T-cell (primary cell): ENCODE results near the gene CD14. TPM values are rescaled to one million over a fixed set of nuclear protein-coding genes. Genes with fewer than 3 reads are reported as not detected.
"Not testable (repeated sequence)": the region's sequence is repeated elsewhere in the genome, so short reads cannot be mapped to it uniquely, and the experiment has no call there.

ENCODE experiments used
- ATAC-seq, 4 experiments: fragments of 200-7000 bp in 3 of 4; fragments of 150-1000 bp in 1 of 4; cut with Tn5 transposase; replicated peaks in 1 of 4; 1 replicate in 3 of 4; 2 replicates in 1 of 4; pipeline ENCODE4 v1.10.0; 2021; ENCODE audit warnings: moderate library complexity in 3 of 4, mild to moderate bottlenecking in 2 of 4, moderate number of reproducible peaks in 1 of 4
- CTCF ChIA-PET, 2 donors: fragments of 300-600 bp; sonication (Branson Sonifier 250); formaldehyde crosslinking; loops; one replicate each; lab custom pipeline; 2022; ENCODE audit warnings: antibody characterized with exemption in 2 of 2; lab: Charles Lee
- POLR2A ChIA-PET, 2 donors: fragments of 300-600 bp; sonication (Branson Sonifier 250); formaldehyde crosslinking; loops; one replicate each; lab custom pipeline; 2022; ENCODE audit warnings: antibody characterized with exemption in 2 of 2; lab: Charles Lee
- DNase-seq, 35 experiments: peaks; one replicate each; pipeline versions ENCODE4 v3.0.0 to v3.0.0-alpha.2; 2013 to 2023
- H3K27ac ChIP-seq: one replicate; pipeline ENCODE4 v1.5.1; 2013; ENCODE audit warnings: low read length
- H3K27me3 ChIP-seq, 2 experiments: replicated peaks in 1 of 2; 1 replicate in 1 of 2; 2 replicates in 1 of 2; pipeline versions ENCODE4 v1.6.1 to v1.7.0; 2013; ENCODE audit warnings: low read length in 1 of 2, mixed read lengths in 1 of 2; ENCODE audit not compliant: control insufficient read depth in 2 of 2, insufficient read depth in 2 of 2; ENCODE audit errors: extremely low read depth in 1 of 2
- H3K36me3 ChIP-seq, 2 donors: 1 replicate in 1 of 2; 2 replicates in 1 of 2; pipeline versions ENCODE4 v1.6.1 to v1.7.0; 2013; ENCODE audit warnings: low read length in 1 of 2; ENCODE audit not compliant: control insufficient read depth in 2 of 2, insufficient read depth in 1 of 2; ENCODE audit errors: extremely low read depth in 1 of 2
- H3K4me1 ChIP-seq, 2 experiments: 1 replicate in 1 of 2; 2 replicates in 1 of 2; pipeline versions ENCODE4 v1.6.1 to v1.7.0; 2013; ENCODE audit warnings: low read length in 2 of 2, mixed read lengths in 1 of 2; ENCODE audit not compliant: insufficient read depth in 2 of 2, control insufficient read depth in 1 of 2; ENCODE audit errors: extremely low read depth in 1 of 2
- H3K4me3 ChIP-seq, 2 donors: 1 replicate in 1 of 2; 2 replicates in 1 of 2; pipeline versions ENCODE4 v1.5.1 to v1.7.0; 2013; ENCODE audit warnings: mild to moderate bottlenecking in 2 of 2, low read length in 1 of 2, moderate library complexity in 1 of 2; ENCODE audit not compliant: control insufficient read depth in 1 of 2; ENCODE audit errors: extremely low read depth in 1 of 2
- H3K9me3 ChIP-seq: 2 replicates; pipeline ENCODE4 v1.7.0; 2013
- H3K27ac Mint-ChIP-seq, 2 donors: one replicate each; pipeline ENCODE4 v1.8.0; 2020 to 2021; ENCODE audit warnings: mild to moderate bottlenecking in 2 of 2, mixed read lengths in 2 of 2
- H3K27me3 Mint-ChIP-seq, 2 donors: one replicate each; pipeline ENCODE4 v1.8.0; 2021 to 2022; ENCODE audit warnings: mixed read lengths in 2 of 2
- H3K36me3 Mint-ChIP-seq: one replicate; pipeline ENCODE4 v1.8.0; 2021; ENCODE audit warnings: mixed read lengths
- H3K4me1 Mint-ChIP-seq, 3 donors: one replicate each; pipeline ENCODE4 v1.8.0; 2020 to 2022; ENCODE audit warnings: mixed read lengths in 3 of 3, mild to moderate bottlenecking in 1 of 3
- H3K4me3 Mint-ChIP-seq, 3 donors: one replicate each; pipeline ENCODE4 v1.8.0; 2020 to 2022; ENCODE audit warnings: mild to moderate bottlenecking in 3 of 3, mixed read lengths in 3 of 3, moderate library complexity in 3 of 3
- H3K9me3 Mint-ChIP-seq, 3 donors: one replicate each; pipeline ENCODE4 v1.8.0; 2020 to 2022; ENCODE audit warnings: mixed read lengths in 3 of 3
- WGBS: methylation state at CpG from one replicate; pipeline ENCODE4 v1.1.5; 2013; ENCODE audit warnings: missing lambda C conversion rate; ENCODE audit not compliant: insufficient coverage; 5-methylcytosine and 5-hydroxymethylcytosine counted together
- total RNA-seq, 35 experiments: library from RNA in 6 of 35; stranded (reverse) in 6 of 35; fragments of 120-200 nt in 1 of 35; gene quantifications; one replicate each; pipeline versions ENCODE4 v1.2.1 to v1.2.4 and lab custom pipeline; 2013 to 2026

CD14 gene
- total RNA-seq, 5 donors from 2014 or later (not counting 1 experiment from before 2014, with no cell fraction given): 0.70 to 1.8 (median 1.3) TPM

GRCh38 chr5:140672455-140673186, 39.6 kb upstream of the CD14 start:
- H3K27me3 ChIP-seq: no peaks in the 10 kb centered on the region
- no peaks in the 10 kb centered on the region for H3K9me3 Mint-ChIP-seq
- DNase-seq (peak in 2 of 35 experiments; percentile 14 to 16), ATAC-seq (peak in 1 of 4 experiments; percentile 67)
- H3K4me3 ChIP-seq: no peak overlapping the region
- peaks cover 14 to 87% of the 10 kb centered on the region in 2 donors for H3K36me3 ChIP-seq
- H3K27me3 Mint-ChIP-seq: no peaks in the 10 kb centered on the region
- CTCF ChIA-PET: no interaction called here
- no peak overlapping the region for H3K4me3 Mint-ChIP-seq
- H3K9me3 ChIP-seq: no peaks in the 10 kb centered on the region
- no peaks in the 10 kb centered on the region for H3K4me1 ChIP-seq
- H3K36me3 Mint-ChIP-seq: peaks cover 62% of the 10 kb centered on the region
- POLR2A ChIA-PET: interaction anchor here in 1 of 2 donors (0.8 kb wide), 1 partner anchor 8 kb away, joined by 4 read pairs; no protein-coding TSS in a partner anchor
- WGBS: 97% methylated on average over 62 of the region's 70 CpGs
- no peak overlapping the region for H3K27ac Mint-ChIP-seq
- no peak overlapping the region for H3K27ac ChIP-seq
- H3K4me1 Mint-ChIP-seq: peaks cover 6 to 7% (median 7%) of the 10 kb centered on the region in 3 donors

- no peak overlapping the region for H3K27ac ChIP-seq
- CTCF ChIA-PET: no interaction called here
Observed at GRCh38 chr5:140671472-140672125, 38.6 kb upstream of the CD14 start.

GRCh38 chr5:140671035-140671434, 38.1 kb upstream of the CD14 start:
- no CpG with 5 or more reads among the region's 4 CpGs for WGBS
- H3K4me3 ChIP-seq, CTCF ChIA-PET, H3K27ac ChIP-seq, H3K9me3 ChIP-seq, H3K4me3 Mint-ChIP-seq, H3K9me3 Mint-ChIP-seq, H3K27me3 ChIP-seq, ATAC-seq, DNase-seq, H3K27me3 Mint-ChIP-seq, H3K4me1 ChIP-seq, H3K27ac Mint-ChIP-seq: not testable (repeated sequence)
- H3K4me1 Mint-ChIP-seq: peaks cover 21 to 22% (median 21%) of the 10 kb centered on the region in 3 donors
- POLR2A ChIA-PET: interaction anchor here in 1 of 2 donors (0.5 kb wide), 1 partner anchor 8 kb away, joined by 3 read pairs; no protein-coding TSS in a partner anchor
- peaks cover 14 to 78% of the 10 kb centered on the region in 2 donors for H3K36me3 ChIP-seq
- peaks cover 54% of the 10 kb centered on the region for H3K36me3 Mint-ChIP-seq

More at GRCh38 chr5:140671472-140672125, 38.6 kb upstream of the CD14 start:
- POLR2A ChIA-PET: interaction anchor here in 1 of 2 donors (0.8 kb wide), 1 partner anchor 9 kb away, joined by 4 read pairs; no protein-coding TSS in a partner anchor
- Histone ChIP-seq H3K36me3 (peaks cover 14 to 84% of the 10 kb centered on the region in 2 donors), H3K4me1 (peaks cover 0 to 2% of the 10 kb centered on the region in 2 experiments), H3K27me3 (no peaks in the 10 kb centered on the region), H3K4me3 (no peak overlapping the region), H3K9me3 (no peaks in the 10 kb centered on the region)
- DNase-seq (no peak), ATAC-seq (no peak)
- Mint-ChIP-seq H3K27me3 (no peaks in the 10 kb centered on the region), H3K9me3 (no peaks in the 10 kb centered on the region), H3K27ac (no peak overlapping the region), H3K36me3 (peaks cover 59% of the 10 kb centered on the region), H3K4me3 (no peak overlapping the region), H3K4me1 (peaks cover 16 to 17% (median 17%) of the 10 kb centered on the region in 3 donors)
- WGBS: 92% methylated on average over 2 of the region's 7 CpGs

- CTCF ChIA-PET: interaction anchor here in 1 of 2 donors (1.2 kb wide), 1 partner anchor 17 kb away, joined by 6 read pairs; the partner anchor contains the start of genes IK and NDUFA2
- peaks cover 19 to 64% of the 10 kb centered on the region in 2 donors for H3K36me3 ChIP-seq
- Mint-ChIP-seq H3K4me1 (peaks cover 33 to 35% (median 33%) of the 10 kb centered on the region in 3 donors), H3K27ac (peak within 1 kb of the TSS; percentile 98), H3K27me3 (no peaks in the 10 kb centered on the region), H3K36me3 (peaks cover 59% of the 10 kb centered on the region), H3K4me3 (peak within 1 kb of the TSS; percentile 97 to 100 (median 98)), H3K9me3 (no peaks in the 10 kb centered on the region)
- peaks cover 6 to 24% of the 10 kb centered on the region in 2 experiments for H3K4me1 ChIP-seq
- no peaks in the 10 kb centered on the region for H3K27me3 ChIP-seq
- WGBS: 0% methylated on average over 48 of the region's 54 CpGs
- peak within 1 kb of the TSS; percentile 96 to 97 for H3K4me3 ChIP-seq
- no peaks in the 10 kb centered on the region for H3K9me3 ChIP-seq
- peak; percentile 88 to 99 (median 96) for DNase-seq
- POLR2A ChIA-PET: interaction anchor here (0.6 to 1.5 kb wide), 4 partner anchors 10 to 40 kb away, joined by 3 to 16 read pairs (median 4); partner anchors contain the start of genes IK (in 1 of the 2), NDUFA2 (in 1 of the 2) and ZMAT2 (in 1 of the 2)
- H3K27ac ChIP-seq: peak within 1 kb of the TSS; percentile 97
- peak; percentile 94 to 97 (median 94) for ATAC-seq
Observed at GRCh38 chr5:140664359-140665119, 31.6 kb upstream of the CD14 start, which contains the start of gene WDR55. WDR55 (plus strand) TSS chr5:140664904; CDS start chr5:140664913, 9 bp downstream.

- WGBS: 46% methylated on average over 18 of the region's 18 CpGs
- H3K36me3 Mint-ChIP-seq: peaks cover 58% of the 10 kb centered on the region
- ChIA-PET POLR2A (interaction anchor here (0.5 to 1.5 kb wide), 4 partner anchors 13 to 40 kb away, joined by 3 to 16 read pairs (median 4); partner anchors contain the start of genes IK (in 1 of the 2), NDUFA2 (in 1 of the 2) and ZMAT2 (in 1 of the 2)), CTCF (interaction anchor here in 1 of 2 donors (1.2 kb wide), 1 partner anchor 16 kb away, joined by 6 read pairs; the partner anchor contains the start of genes IK and NDUFA2)
- Histone ChIP-seq H3K4me3 (peak overlapping the region; percentile 96 to 97), H3K27me3 (no peaks in the 10 kb centered on the region), H3K36me3 (peaks cover 22 to 64% of the 10 kb centered on the region in 2 donors), H3K9me3 (no peaks in the 10 kb centered on the region), H3K27ac (peak overlapping the region; percentile 97), H3K4me1 (peaks cover 6 to 24% of the 10 kb centered on the region in 2 experiments)
- no peaks in the 10 kb centered on the region for H3K9me3 Mint-ChIP-seq
- H3K4me1 Mint-ChIP-seq: peaks cover 33 to 35% (median 33%) of the 10 kb centered on the region in 3 donors
- H3K27ac Mint-ChIP-seq: peak overlapping the region; percentile 98
- no peaks in the 10 kb centered on the region for H3K27me3 Mint-ChIP-seq
- DNase-seq (no peak), ATAC-seq (no peak)
- H3K4me3 Mint-ChIP-seq: peak overlapping the region; percentile 97 to 100 (median 98)
Observed at GRCh38 chr5:140664030-140664358, 31.0 kb upstream of the CD14 start.
